IMR-90 (cell line): ENCODE data around the gene STT3A. TPM values are rescaled to one million over a fixed set of nuclear protein-coding genes. Genes with fewer than 3 reads are reported as not detected.

Experiments used
- ATAC-seq: fragments of 200-7000 bp; cut with Tn5 transposase; 2 replicates; pipeline ENCODE4 v1.9.1; 2020; ENCODE audit warnings: low read depth, mild to moderate bottlenecking, moderate library complexity
- BruUV-seq: library from RNA; stranded (reverse); fragments of 400-500 nt; replicated peaks from 2 replicates; lab custom pipeline; 2021; lab: Mats Ljungman, UMichigan
- CTCF ChIA-PET: fragments of 300-600 bp; formaldehyde crosslinking; extraction: SDS; loops from one replicate; lab custom pipeline; 2021; ENCODE audit warnings: antibody characterized with exemption; lab: Yijun Ruan, JAX
- POLR2A ChIA-PET: fragments of 300-600 bp; sonication (Branson Sonifier 250); formaldehyde crosslinking; loops from one replicate; lab custom pipeline; 2022; ENCODE audit warnings: antibody characterized with exemption; ENCODE audit not compliant: unreplicated experiment; lab: Charles Lee
- DNase-seq: peaks from one replicate; pipeline ENCODE4 v3.0.0; 2013
- H2AFZ ChIP-seq: replicated peaks from 2 replicates; pipeline ENCODE3; 2013; ENCODE audit warnings: low read length, mild to moderate bottlenecking; ENCODE audit not compliant: poor library complexity
- H2AK5ac ChIP-seq: 2 replicates; pipeline ENCODE4 v1.6.1; 2013; ENCODE audit warnings: low read depth, low read length, inconsistent platforms
- H2AK9ac ChIP-seq: replicated peaks from 2 replicates; pipeline ENCODE3; 2013; ENCODE audit warnings: mild to moderate bottlenecking, low read depth, low read length, moderate library complexity; ENCODE audit not compliant: poor library complexity
- H2BK120ac ChIP-seq: 2 replicates; pipeline ENCODE4 v1.6.1; 2013; ENCODE audit warnings: low read depth, low read length, inconsistent platforms
- H2BK15ac ChIP-seq: 3 replicates; pipeline ENCODE4 v1.6.1; 2013; ENCODE audit warnings: low read depth, low read length, inconsistent platforms
- H2BK20ac ChIP-seq: 2 replicates; pipeline ENCODE4 v1.6.1; 2013; ENCODE audit warnings: low read depth, mild to moderate bottlenecking, inconsistent platforms, low read length, moderate library complexity
- H2BK5ac ChIP-seq: 2 replicates; pipeline ENCODE4 v1.6.1; 2013; ENCODE audit warnings: mild to moderate bottlenecking, low read depth, low read length, inconsistent platforms; ENCODE audit not compliant: poor library complexity, severe bottlenecking
- H3K14ac ChIP-seq: replicated peaks from 2 replicates; pipeline ENCODE4 v1.6.1; 2013; ENCODE audit warnings: low read depth, low read length, inconsistent platforms
- H3K18ac ChIP-seq: 2 replicates; pipeline ENCODE4 v1.6.1; 2013; ENCODE audit warnings: low read depth, low read length, control low read depth
- H3K23ac ChIP-seq: 2 replicates; pipeline ENCODE4 v1.6.1; 2013; ENCODE audit warnings: low read depth, low read length, inconsistent platforms
- H3K27ac ChIP-seq: 2 replicates; pipeline ENCODE4 v1.5.1; 2013; ENCODE audit warnings: mild to moderate bottlenecking, control low read depth, low read length; ENCODE audit not compliant: insufficient read depth
- H3K27me3 ChIP-seq: 2 replicates; pipeline ENCODE4 v1.6.1; 2013; ENCODE audit warnings: low read length; ENCODE audit not compliant: control insufficient read depth, insufficient read depth
- H3K36me3 ChIP-seq: 2 replicates; pipeline ENCODE4 v1.6.1; 2013; ENCODE audit warnings: low read length, mixed read lengths; ENCODE audit not compliant: control insufficient read depth, insufficient read depth
- H3K4ac ChIP-seq: 2 replicates; pipeline ENCODE4 v1.6.1; 2013; ENCODE audit warnings: low read depth, low read length, inconsistent platforms
- H3K4me1 ChIP-seq: 2 replicates; pipeline ENCODE4 v1.6.1; 2013; ENCODE audit warnings: low read length, mixed read lengths; ENCODE audit not compliant: control insufficient read depth, insufficient read depth
- H3K4me2 ChIP-seq: 2 replicates; pipeline ENCODE4 v1.6.1; 2013; ENCODE audit warnings: low read depth, mild to moderate bottlenecking, control low read depth, low read length, moderate library complexity
- H3K4me3 ChIP-seq: 2 replicates; pipeline ENCODE4 v1.5.1; 2013; ENCODE audit warnings: low read depth, mild to moderate bottlenecking, control low read depth, low read length, moderate library complexity; ENCODE audit not compliant: insufficient read depth
- H3K56ac ChIP-seq: 2 replicates; pipeline ENCODE4 v1.6.1; 2013; ENCODE audit warnings: low read length, inconsistent platforms; ENCODE audit not compliant: insufficient read depth; ENCODE audit errors: extremely low read depth
- H3K79me1 ChIP-seq, 2 experiments: 2 replicates each; pipeline ENCODE4 v1.6.1; 2013; ENCODE audit warnings: low read length in 2 of 2, inconsistent platforms in 1 of 2, low read depth in 1 of 2
- H3K9ac ChIP-seq: 2 replicates; pipeline ENCODE4 v1.6.1; 2013; ENCODE audit warnings: low read depth, low read length, control low read depth
- H3K9me1 ChIP-seq: 2 replicates; pipeline ENCODE4 v1.6.1; 2013; ENCODE audit warnings: low read length, inconsistent platforms; ENCODE audit not compliant: insufficient read depth
- H3K9me3 ChIP-seq: 2 replicates; pipeline ENCODE4 v1.6.1; 2013; ENCODE audit warnings: low read length; ENCODE audit not compliant: control insufficient read depth, insufficient read depth
- H4K20me1 ChIP-seq: 2 replicates; pipeline ENCODE4 v1.6.1; 2013; ENCODE audit warnings: low read length, inconsistent platforms; ENCODE audit not compliant: insufficient read depth
- H4K5ac ChIP-seq: 2 replicates; pipeline ENCODE4 v1.6.1; 2013; ENCODE audit warnings: mild to moderate bottlenecking, low read depth, low read length, control low read depth
- H4K8ac ChIP-seq, 2 experiments: 2 replicates each; pipeline ENCODE4 v1.6.1; 2013; ENCODE audit warnings: low read depth in 2 of 2, low read length in 2 of 2, control low read depth in 1 of 2, inconsistent platforms in 1 of 2
- H4K91ac ChIP-seq: 2 replicates; pipeline ENCODE4 v1.6.1; 2013; ENCODE audit warnings: low read depth, low read length, inconsistent platforms; ENCODE audit not compliant: insufficient read depth
- POLR2A ChIP-seq: IDR thresholded peaks from 2 replicates; pipeline ENCODE4 v1.6.1; 2012; ENCODE audit warnings: mild to moderate bottlenecking, low read depth, low read length
- USF2 ChIP-seq: fragments of 150-350 bp; IDR thresholded peaks from 2 replicates; pipeline ENCODE4 v1.6.1; 2017; ENCODE audit warnings: mild to moderate bottlenecking, antibody characterized with exemption, low read length, low read depth
- WGBS, 2 experiments: methylation state at CpG; one replicate each; pipeline versions ENCODE4 v1.1.5 to v1.1.7; 2013; ENCODE audit warnings: missing lambda C conversion rate in 2 of 2; ENCODE audit not compliant: insufficient read length in 1 of 2; ENCODE audit errors: extremely low coverage in 2 of 2; 5-methylcytosine and 5-hydroxymethylcytosine counted together
- dilution Hi-C: fragments of 300-500 bp; cut with HindIII; formaldehyde crosslinking; loops from one replicate; pipeline ENCODE4 v1.14.3; 2018; ENCODE audit warnings: low sequenced_read_pairs; ENCODE audit not compliant: unreplicated experiment
- in situ Hi-C: fragments of 300-500 bp; cut with MboI; formaldehyde crosslinking; loops from 3 replicates; pipeline ENCODE4 v1.14.3; 2019; ENCODE audit warnings: low sequenced_read_pairs, inconsistent platforms, mixed read lengths
- intact Hi-C: fragments of 100-400 bp; cut with micrococcal nuclease; formaldehyde crosslinking; loops from 2 replicates; pipeline ENCODE4 v1.10.0; 2022
- polyA plus RNA-seq, 3 experiments: library from polyadenylated mRNA; depleted of rRNA; stranded (reverse); fragments of >200 nt; gene quantifications; 2 replicates each; pipeline ENCODE4 v1.2.3, GENCODE V29; 2012; ENCODE audit warnings: low replicate concordance in 1 of 3
- total RNA-seq: library from RNA; depleted of rRNA; stranded (reverse); fragments of >200 nt; gene quantifications from 2 replicates; pipeline ENCODE4 v1.2.3, GENCODE V29; 2012

STT3A gene
- total and polyA plus RNA-seq, 2 of the 4 experiments (the other 2 are of a cell fraction) = 180 to 387 TPM

DNA sequence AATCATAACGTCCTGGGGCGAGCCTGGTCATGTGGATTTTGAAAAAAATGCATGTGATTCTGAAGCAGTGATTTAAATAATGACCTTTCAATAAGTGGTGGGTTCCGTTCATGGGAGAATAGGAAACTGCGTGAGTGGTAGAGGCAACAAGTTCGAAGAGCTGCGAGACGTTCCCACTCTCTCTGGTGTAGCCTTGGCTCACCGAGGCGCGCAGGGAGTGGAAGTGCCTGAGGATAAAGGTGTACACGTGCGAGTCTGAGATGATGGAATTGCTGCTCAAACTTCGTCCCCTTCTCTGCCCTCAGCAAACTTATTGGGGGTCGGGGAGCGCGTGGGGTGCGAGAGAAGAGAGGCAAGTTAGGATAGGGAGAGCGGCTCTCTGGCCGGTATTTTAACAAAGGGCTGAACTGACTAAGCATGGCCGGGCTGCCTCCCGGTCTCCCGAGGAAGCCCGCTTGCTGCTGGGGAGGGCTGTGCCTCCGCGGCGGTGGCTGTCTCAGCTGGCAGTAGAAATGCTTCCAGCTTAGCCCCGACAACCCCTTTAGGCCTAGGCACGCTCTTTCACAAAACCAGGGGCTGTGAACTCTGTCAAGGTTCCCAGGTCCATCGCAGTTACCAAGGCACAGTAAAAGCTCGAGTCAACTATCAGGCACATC is 875 bp upstream of the STT3A start:
- H3K27me3 ChIP-seq = no peaks in the 10 kb centered on the region
- DNase-seq = peak; percentile 13
- H4K20me1 ChIP-seq = peaks cover 6% of the 10 kb centered on the region; the same call in 1 of the 2 replicates
- ChIA-PET CTCF (interaction anchor here (0.6 kb wide), 1 partner anchor 7 kb away, joined by 3 read pairs; no protein-coding TSS in a partner anchor), POLR2A (interaction anchor here (0.6 kb wide), 1 partner anchor 22 kb away, joined by 3 read pairs; the partner anchor contains the start of gene EI24)
- peak overlapping the region; percentile 74 for H4K5ac ChIP-seq
- peaks cover 0 to 28% of the 10 kb centered on the region in 2 experiments; a peak in 3 of 4 replicates for H3K79me1 ChIP-seq
- H4K91ac ChIP-seq = peak overlapping the region; percentile 78
- H3K27ac ChIP-seq = peak overlapping the region; percentile 93
- intact Hi-C loops = loop anchor here (1.0 kb wide), 1 partner anchor 96 kb away; no protein-coding TSS in a partner anchor
- H2AK5ac ChIP-seq = peak overlapping the region; percentile 86
- peak overlapping the region; percentile 86 for H2AFZ ChIP-seq
- BruUV-seq = TSS peak; percentile 90
- peak overlapping the region; percentile 45; the same call in 1 of the 2 replicates for H2BK120ac ChIP-seq
- no peak overlapping the region for H2BK20ac ChIP-seq
- H3K23ac ChIP-seq = peak overlapping the region; percentile 85
- H3K4me2 ChIP-seq = peak overlapping the region; percentile 99
- no peaks in the 10 kb centered on the region for H3K36me3 ChIP-seq
- H3K56ac ChIP-seq = peak overlapping the region; percentile 88
- dilution Hi-C loops = no loop called here
- in situ Hi-C loops = loop anchor here (25.0 kb wide), 1 partner anchor 954 kb away; no protein-coding TSS in a partner anchor
- H3K4me3 ChIP-seq = peak overlapping the region; percentile 62
- peak overlapping the region; percentile 89 for H2AK9ac ChIP-seq
- peak overlapping the region; percentile 82 for H3K14ac ChIP-seq
- peak overlapping the region; percentile 94 to 97 for H4K8ac ChIP-seq
- H3K18ac ChIP-seq = peak overlapping the region; percentile 77
- peak overlapping the region; percentile 72 for H2BK5ac ChIP-seq
- H3K9ac ChIP-seq = peak overlapping the region; percentile 92
- no peaks in the 10 kb centered on the region for H3K9me3 ChIP-seq
- TF ChIP-seq POLR2A = peak; percentile 63; the same call in 1 of the 2 replicates
- TF ChIP-seq USF2 = no peak
- H3K9me1 ChIP-seq = peaks cover 3% of the 10 kb centered on the region; the same call in 1 of the 2 replicates
- 0% methylated on average over 8 of the region's 30 CpGs; no CpG with 5 or more reads in 1 of the 2 experiments for WGBS, 2 experiments
- peak; percentile 30 for ATAC-seq
- H3K4me1 ChIP-seq = 0 out of 2 replicates have a peak, but pooled peaks cover 2% of the 10 kb centered on the region
- H2BK15ac ChIP-seq = no peak overlapping the region; the same call in 2 of the 3 replicates
- peak overlapping the region; percentile 84 for H3K4ac ChIP-seq
